RWPE2 (cell line): ENCODE measurements around the gene CARD9.

Experiments used
- ATAC-seq: fragments of 200-7000 bp; cut with Tn5 transposase; 3 replicates; pipeline ENCODE4 v1.9.1; 2021; ENCODE audit warnings: low read depth
- DNase-seq: peaks from one replicate; pipeline ENCODE4 v3.0.0-alpha.2; 2020; ENCODE audit warnings: low spot score
- H3K27ac ChIP-seq: fragments of 450-650 bp; 2 replicates; pipeline ENCODE4 v1.5.1; 2017; ENCODE audit warnings: mild to moderate bottlenecking; ENCODE audit not compliant: poor library complexity, severe bottlenecking
- H3K27me3 ChIP-seq: fragments of 250-450 bp; sonication (Bioruptor Pico); 2 replicates; pipeline ENCODE4 v1.5.1; 2021; ENCODE audit warnings: mild to moderate bottlenecking, moderate library complexity; ENCODE audit not compliant: insufficient read depth, poor library complexity, severe bottlenecking
- H3K36me3 ChIP-seq: fragments of 250-450 bp; sonication (Bioruptor Pico); 2 replicates; pipeline ENCODE4 v1.5.1; 2020; ENCODE audit warnings: low read depth, mild to moderate bottlenecking, moderate library complexity
- H3K4me1 ChIP-seq: fragments of 250-450 bp; sonication (Bioruptor Pico); 2 replicates; pipeline ENCODE4 v1.5.1; 2021; ENCODE audit warnings: mild to moderate bottlenecking, moderate library complexity; ENCODE audit not compliant: insufficient read depth, poor library complexity, severe bottlenecking
- H3K4me3 ChIP-seq: fragments of 250-450 bp; sonication (Bioruptor Pico); 2 replicates; pipeline ENCODE4 v1.5.1; 2021; ENCODE audit warnings: mild to moderate bottlenecking, moderate library complexity; ENCODE audit not compliant: severe bottlenecking
- H3K9me3 ChIP-seq: fragments of 250-450 bp; sonication (Bioruptor Pico); 2 replicates; pipeline ENCODE4 v1.5.1; 2021; ENCODE audit warnings: mild to moderate bottlenecking, moderate library complexity; ENCODE audit not compliant: severe bottlenecking
- TF ChIP-seq, protein P1 (sequence below): fragments of 450-650 bp; IDR thresholded peaks from one replicate; pipeline ENCODE4 v1.5.1; 2017; ENCODE audit warnings: mild to moderate bottlenecking, moderate library complexity; ENCODE audit not compliant: poor library complexity, severe bottlenecking

Gene CARD9

DNA sequence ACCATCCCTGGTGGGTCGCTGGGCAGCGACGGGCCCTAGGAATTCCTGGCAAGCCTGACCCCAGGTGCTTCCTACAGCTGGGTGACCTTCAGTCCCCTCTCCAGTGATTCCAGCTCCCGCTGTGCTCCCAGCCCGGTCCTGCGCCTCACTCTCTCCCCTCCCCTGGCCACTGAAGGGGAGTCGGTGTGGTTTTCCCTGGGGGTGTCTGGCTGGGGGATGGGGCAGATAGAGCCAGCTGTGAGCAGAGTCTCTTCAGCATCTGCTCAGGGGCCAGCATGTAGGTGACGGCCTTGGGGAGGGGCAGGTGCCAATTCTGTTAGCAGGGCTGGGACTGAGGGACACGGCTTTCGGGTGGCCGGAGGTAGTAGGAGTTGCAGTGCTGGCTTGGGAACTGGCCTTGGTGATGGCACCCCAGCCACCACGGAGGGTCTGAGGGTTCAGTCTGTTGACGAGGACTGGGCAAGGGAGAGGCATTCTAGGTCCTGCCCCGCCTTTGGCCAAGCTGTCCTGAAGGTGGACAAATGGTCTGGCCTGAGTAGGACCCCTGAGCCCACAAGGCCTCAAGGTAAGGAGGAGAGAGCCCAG is 43.0 kb downstream of the CARD9 start:
- Histone ChIP-seq H3K27ac (no peak overlapping the region), H3K36me3 (no peaks in the 10 kb centered on the region), H3K9me3 (no peaks in the 10 kb centered on the region), H3K4me3 (no peak overlapping the region), H3K27me3 (no peaks in the 10 kb centered on the region), H3K4me1 (no peaks in the 10 kb centered on the region)
- TF ChIP-seq, protein P1, sequence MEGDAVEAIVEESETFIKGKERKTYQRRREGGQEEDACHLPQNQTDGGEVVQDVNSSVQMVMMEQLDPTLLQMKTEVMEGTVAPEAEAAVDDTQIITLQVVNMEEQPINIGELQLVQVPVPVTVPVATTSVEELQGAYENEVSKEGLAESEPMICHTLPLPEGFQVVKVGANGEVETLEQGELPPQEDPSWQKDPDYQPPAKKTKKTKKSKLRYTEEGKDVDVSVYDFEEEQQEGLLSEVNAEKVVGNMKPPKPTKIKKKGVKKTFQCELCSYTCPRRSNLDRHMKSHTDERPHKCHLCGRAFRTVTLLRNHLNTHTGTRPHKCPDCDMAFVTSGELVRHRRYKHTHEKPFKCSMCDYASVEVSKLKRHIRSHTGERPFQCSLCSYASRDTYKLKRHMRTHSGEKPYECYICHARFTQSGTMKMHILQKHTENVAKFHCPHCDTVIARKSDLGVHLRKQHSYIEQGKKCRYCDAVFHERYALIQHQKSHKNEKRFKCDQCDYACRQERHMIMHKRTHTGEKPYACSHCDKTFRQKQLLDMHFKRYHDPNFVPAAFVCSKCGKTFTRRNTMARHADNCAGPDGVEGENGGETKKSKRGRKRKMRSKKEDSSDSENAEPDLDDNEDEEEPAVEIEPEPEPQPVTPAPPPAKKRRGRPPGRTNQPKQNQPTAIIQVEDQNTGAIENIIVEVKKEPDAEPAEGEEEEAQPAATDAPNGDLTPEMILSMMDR: no peak
- DNase-seq: no peak
- no peak for ATAC-seq

DNA sequence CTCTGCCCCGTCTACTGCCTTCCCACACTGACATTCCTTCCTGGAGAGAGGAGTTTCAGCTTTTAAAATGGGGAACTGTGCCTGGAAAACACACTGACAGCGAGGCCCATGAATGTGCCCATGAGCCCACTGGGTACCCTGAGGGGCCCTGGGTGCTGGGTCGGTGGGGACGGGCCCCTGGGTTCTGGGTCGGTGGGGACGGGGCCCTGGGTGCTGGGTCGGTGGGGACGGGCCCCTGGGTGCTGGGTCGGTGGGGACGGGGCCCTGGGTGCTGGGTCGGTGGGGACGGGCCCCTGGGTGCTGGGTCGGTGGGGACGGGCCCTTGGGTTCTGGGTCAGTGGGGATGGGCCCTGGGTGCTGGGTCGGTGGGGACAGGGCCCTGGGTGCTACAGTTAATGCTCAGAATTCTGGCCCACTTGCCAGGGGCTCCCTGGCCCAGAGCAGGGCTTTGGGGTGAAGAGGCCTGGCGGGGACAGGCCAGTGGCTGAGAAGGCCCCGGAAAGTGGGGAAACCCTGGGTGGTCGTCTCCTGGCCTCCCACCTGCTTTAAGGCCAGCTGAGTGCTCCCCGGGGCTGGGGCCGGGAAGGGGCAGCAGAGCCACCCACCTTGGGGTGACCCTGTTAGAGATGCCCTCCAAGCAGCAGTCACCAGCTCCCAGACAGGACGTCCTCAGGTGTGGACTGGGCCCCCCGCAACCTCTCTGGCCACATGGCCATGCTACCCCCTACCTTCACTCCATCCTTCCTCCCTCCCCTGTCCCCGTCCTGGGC is 43.6 kb downstream of the CARD9 start:
- TF ChIP-seq, protein P1: no peak
- Histone ChIP-seq H3K4me1 (no peaks in the 10 kb centered on the region), H3K36me3 (no peaks in the 10 kb centered on the region), H3K4me3 (no peak overlapping the region), H3K27ac (no peak overlapping the region), H3K27me3 (no peaks in the 10 kb centered on the region), H3K9me3 (no peaks in the 10 kb centered on the region)
- ATAC-seq (no peak), DNase-seq (no peak)

DNA sequence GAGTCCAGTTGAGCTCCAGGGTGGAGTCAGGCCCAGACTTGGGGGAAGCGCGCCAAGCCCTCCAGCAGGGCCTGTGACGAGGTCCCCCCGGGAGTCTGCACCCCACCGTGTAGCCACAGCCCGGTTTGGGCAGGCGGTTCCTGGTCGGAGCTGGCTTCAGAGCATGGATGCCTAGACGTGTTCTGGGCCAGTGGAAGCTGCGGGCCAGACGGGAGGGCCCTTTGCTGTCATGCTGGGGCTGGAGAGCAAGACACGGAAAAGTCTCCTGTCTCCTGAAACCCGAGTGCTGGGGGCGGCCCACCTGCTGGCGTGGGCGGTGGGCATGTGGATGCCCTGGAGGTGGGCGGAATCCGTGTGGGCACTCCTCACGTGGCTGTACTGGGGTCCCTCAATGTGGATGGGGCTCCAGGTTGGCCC is 44.2 kb downstream of the CARD9 start:
- no peak overlapping the region for H3K27ac ChIP-seq
- DNase-seq: no peak

DNA sequence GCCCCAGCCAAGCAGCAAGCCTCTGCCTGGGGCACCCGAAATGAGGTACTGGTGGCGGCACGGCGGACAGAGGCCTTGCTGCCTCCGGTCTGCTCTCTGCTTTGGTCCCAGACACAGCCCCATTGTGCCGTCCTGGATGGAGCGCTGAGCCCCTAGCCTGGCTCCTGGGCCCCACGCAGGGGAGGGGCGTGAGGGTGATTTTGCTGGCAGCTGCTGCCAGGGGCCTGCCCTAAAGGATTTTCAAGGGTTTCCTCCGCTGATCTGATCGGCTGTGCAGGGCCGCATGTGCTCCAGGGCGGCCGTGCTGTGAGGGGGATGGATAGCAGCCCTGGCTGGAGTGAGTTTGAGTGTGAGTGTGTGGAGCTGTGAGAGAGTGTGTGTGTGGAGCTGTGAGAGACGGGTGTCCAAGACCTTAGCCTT is 44.8 kb downstream of the CARD9 start:
- TF ChIP-seq, protein P1: no peak
- ATAC-seq: no peak
- Histone ChIP-seq H3K4me1 (peaks cover 2% of the 10 kb centered on the region), H3K4me3 (peak overlapping the region; percentile 87), H3K36me3 (no peaks in the 10 kb centered on the region), H3K27me3 (no peaks in the 10 kb centered on the region), H3K27ac (no peak overlapping the region), H3K9me3 (no peaks in the 10 kb centered on the region)
- no peak for DNase-seq

More for the DNA sequence above, 44.2 kb downstream of the CARD9 start:
- H3K9me3 ChIP-seq: no peaks in the 10 kb centered on the region
- ATAC-seq: no peak
- H3K4me3 ChIP-seq: no peak overlapping the region
- TF ChIP-seq, protein P1: no peak
- H3K27me3 ChIP-seq: no peaks in the 10 kb centered on the region
- no peaks in the 10 kb centered on the region for H3K36me3 ChIP-seq
- H3K4me1 ChIP-seq: no peaks in the 10 kb centered on the region
